ENCODE data around the gene FNDC3B. TPM values are rescaled to one million over a fixed set of nuclear protein-coding genes. Genes with fewer than 3 reads are reported as not detected.

FNDC3B gene
- total RNA-seq, 1 experiment from 2014 or later = 173 TPM

DNA sequence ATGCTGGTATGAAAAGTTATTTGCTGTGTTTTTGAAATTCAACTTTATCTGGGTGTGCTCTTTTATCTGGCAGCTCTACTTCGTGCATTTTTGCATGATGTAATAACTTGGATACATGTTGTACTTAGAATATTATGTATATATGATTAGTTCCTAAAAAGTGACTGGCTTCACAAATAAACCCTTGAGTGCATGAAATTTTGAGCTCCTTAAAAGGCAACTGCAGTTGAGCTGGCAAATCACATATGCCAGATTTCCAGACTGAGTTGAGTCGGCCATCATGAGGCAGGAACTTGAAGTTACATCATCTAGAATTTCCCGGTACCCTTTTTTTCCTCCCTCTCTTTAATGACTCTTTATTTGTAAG lies 162.5 kb downstream of the FNDC3B start:
- no peak overlapping the region for H3K4me3 ChIP-seq (ENCODE audit: low read depth in 2 of 2, low read length in 2 of 2)
- CTCF ChIA-PET = no interaction called here
- no peak for DNase-seq (ENCODE audit: low read depth, low spot score)
- no peaks in the 10 kb centered on the region for H3K27me3 ChIP-seq (ENCODE audit: control insufficient read depth, insufficient read depth, low read length)
- TF ChIP-seq SIN3A (IDR thresholded peaks at IDR 0.05; ENCODE audit: borderline replicate concordance, insufficient read depth, low read depth, low read length) = no peak
- TF ChIP-seq POLR2AphosphoS5 (IDR thresholded peaks at IDR 0.05; ENCODE audit: low read depth, low read length) = no peak
- no peak for TF ChIP-seq TCF7L2 (IDR thresholded peaks at IDR 0.05; ENCODE audit: low read depth, low read length)
- TF ChIP-seq, protein P1, sequence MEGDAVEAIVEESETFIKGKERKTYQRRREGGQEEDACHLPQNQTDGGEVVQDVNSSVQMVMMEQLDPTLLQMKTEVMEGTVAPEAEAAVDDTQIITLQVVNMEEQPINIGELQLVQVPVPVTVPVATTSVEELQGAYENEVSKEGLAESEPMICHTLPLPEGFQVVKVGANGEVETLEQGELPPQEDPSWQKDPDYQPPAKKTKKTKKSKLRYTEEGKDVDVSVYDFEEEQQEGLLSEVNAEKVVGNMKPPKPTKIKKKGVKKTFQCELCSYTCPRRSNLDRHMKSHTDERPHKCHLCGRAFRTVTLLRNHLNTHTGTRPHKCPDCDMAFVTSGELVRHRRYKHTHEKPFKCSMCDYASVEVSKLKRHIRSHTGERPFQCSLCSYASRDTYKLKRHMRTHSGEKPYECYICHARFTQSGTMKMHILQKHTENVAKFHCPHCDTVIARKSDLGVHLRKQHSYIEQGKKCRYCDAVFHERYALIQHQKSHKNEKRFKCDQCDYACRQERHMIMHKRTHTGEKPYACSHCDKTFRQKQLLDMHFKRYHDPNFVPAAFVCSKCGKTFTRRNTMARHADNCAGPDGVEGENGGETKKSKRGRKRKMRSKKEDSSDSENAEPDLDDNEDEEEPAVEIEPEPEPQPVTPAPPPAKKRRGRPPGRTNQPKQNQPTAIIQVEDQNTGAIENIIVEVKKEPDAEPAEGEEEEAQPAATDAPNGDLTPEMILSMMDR (IDR thresholded peaks at IDR 0.05) = no peak
- TF ChIP-seq, protein P2, sequence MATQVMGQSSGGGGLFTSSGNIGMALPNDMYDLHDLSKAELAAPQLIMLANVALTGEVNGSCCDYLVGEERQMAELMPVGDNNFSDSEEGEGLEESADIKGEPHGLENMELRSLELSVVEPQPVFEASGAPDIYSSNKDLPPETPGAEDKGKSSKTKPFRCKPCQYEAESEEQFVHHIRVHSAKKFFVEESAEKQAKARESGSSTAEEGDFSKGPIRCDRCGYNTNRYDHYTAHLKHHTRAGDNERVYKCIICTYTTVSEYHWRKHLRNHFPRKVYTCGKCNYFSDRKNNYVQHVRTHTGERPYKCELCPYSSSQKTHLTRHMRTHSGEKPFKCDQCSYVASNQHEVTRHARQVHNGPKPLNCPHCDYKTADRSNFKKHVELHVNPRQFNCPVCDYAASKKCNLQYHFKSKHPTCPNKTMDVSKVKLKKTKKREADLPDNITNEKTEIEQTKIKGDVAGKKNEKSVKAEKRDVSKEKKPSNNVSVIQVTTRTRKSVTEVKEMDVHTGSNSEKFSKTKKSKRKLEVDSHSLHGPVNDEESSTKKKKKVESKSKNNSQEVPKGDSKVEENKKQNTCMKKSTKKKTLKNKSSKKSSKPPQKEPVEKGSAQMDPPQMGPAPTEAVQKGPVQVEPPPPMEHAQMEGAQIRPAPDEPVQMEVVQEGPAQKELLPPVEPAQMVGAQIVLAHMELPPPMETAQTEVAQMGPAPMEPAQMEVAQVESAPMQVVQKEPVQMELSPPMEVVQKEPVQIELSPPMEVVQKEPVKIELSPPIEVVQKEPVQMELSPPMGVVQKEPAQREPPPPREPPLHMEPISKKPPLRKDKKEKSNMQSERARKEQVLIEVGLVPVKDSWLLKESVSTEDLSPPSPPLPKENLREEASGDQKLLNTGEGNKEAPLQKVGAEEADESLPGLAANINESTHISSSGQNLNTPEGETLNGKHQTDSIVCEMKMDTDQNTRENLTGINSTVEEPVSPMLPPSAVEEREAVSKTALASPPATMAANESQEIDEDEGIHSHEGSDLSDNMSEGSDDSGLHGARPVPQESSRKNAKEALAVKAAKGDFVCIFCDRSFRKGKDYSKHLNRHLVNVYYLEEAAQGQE (IDR thresholded peaks at IDR 0.05; ENCODE audit: insufficient read depth in 1 of 2, low read depth in 2 of 2, low read length in 1 of 2) = no peak
- ATAC-seq = no peak
- no TSS peak for BruUV-seq (replicated peaks)
- H3K36me3 ChIP-seq (ENCODE audit: control insufficient read depth, insufficient read depth, low read length) = no peaks in the 10 kb centered on the region
- peak overlapping the region; percentile 92 for H3K27ac ChIP-seq (ENCODE audit: low read length)
- POLR2A ChIA-PET = interaction anchor here (0.6 kb wide), 1 partner anchor 184 kb away, joined by 7 read pairs; no protein-coding TSS in a partner anchor
- intact Hi-C loops (cut with micrococcal nuclease; ENCODE audit: unreplicated experiment) = no loop called here
- in situ Hi-C loops (cut with HindIII; ENCODE audit: low pct_unique_long_range_greater_than_20kb, low sequenced_read_pairs) = no loop called here
- no peaks in the 10 kb centered on the region for H3K9me3 ChIP-seq (ENCODE audit: control insufficient read depth, insufficient read depth, low read depth, low read length)
- peaks cover 57% of the 10 kb centered on the region for H3K4me1 ChIP-seq (ENCODE audit: control insufficient read depth, insufficient read depth, low read length)

DNA sequence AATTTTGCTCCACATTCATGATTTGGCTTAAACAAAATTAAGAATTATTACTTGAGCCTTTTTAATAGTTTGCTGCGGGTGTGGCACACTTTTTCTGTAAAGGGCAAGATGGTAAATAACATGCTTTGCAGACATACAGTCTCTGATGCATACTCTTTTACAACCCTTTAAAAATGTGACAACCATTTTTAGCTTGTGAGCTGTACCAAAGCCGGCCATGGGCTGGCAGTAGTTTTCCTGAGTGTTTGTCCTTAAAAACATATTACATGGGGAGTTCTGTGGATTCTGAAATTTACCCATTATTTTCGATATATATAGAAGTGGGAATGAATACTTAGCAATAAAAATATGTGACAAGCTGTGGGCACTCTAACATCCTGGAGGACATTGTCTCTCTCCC lies 163.4 kb downstream of the FNDC3B start:
- H3K27ac ChIP-seq (ENCODE audit: low read length) = peak overlapping the region; percentile 92
- TF ChIP-seq, protein P1 (IDR thresholded peaks at IDR 0.05) = peak; percentile 30; the same call in 1 of the 2 replicates
- TF ChIP-seq POLR2AphosphoS5 (IDR thresholded peaks at IDR 0.05; ENCODE audit: low read depth, low read length) (no peak), SIN3A (IDR thresholded peaks at IDR 0.05; ENCODE audit: borderline replicate concordance, insufficient read depth, low read depth, low read length) (no peak)
- TF ChIP-seq, protein P2 (IDR thresholded peaks at IDR 0.05; ENCODE audit: insufficient read depth in 1 of 2, low read depth in 2 of 2, low read length in 1 of 2) = no peak
- H3K9me3 ChIP-seq (ENCODE audit: control insufficient read depth, insufficient read depth, low read depth, low read length) = no peaks in the 10 kb centered on the region
- no peaks in the 10 kb centered on the region for H3K27me3 ChIP-seq (ENCODE audit: control insufficient read depth, insufficient read depth, low read length)
- in situ Hi-C loops (cut with HindIII; ENCODE audit: low pct_unique_long_range_greater_than_20kb, low sequenced_read_pairs) (no loop called here), intact Hi-C loops (cut with micrococcal nuclease; ENCODE audit: unreplicated experiment) (no loop called here)
- ChIA-PET CTCF (no interaction called here), POLR2A (no interaction called here)
- H3K4me1 ChIP-seq (ENCODE audit: control insufficient read depth, insufficient read depth, low read length) = peaks cover 57% of the 10 kb centered on the region
- no TSS peak for BruUV-seq (replicated peaks)
- H3K36me3 ChIP-seq (ENCODE audit: control insufficient read depth, insufficient read depth, low read length) = no peaks in the 10 kb centered on the region
- ATAC-seq (no peak), DNase-seq (ENCODE audit: low read depth, low spot score) (no peak)
- H3K4me3 ChIP-seq (ENCODE audit: low read depth in 2 of 2, low read length in 2 of 2) = no peak overlapping the region
